Lung (tissue), 12 donors: ENCODE data around the gene OGFRL1. TPM values are rescaled to one million over a fixed set of nuclear protein-coding genes. Genes with fewer than 3 reads are reported as not detected.

Experiments used
- ATAC-seq: fragments of 200-7000 bp; cut with Tn5 transposase; one replicate; pipeline ENCODE4 v1.9.1; 2020; ENCODE audit warnings: moderate number of reproducible peaks; ENCODE audit not compliant: insufficient read depth, low FRiP score
- DNase-seq, 3 donors: peaks; one replicate each; pipeline ENCODE4 v3.0.0-alpha.2; 2013 to 2017
- H3K27ac ChIP-seq, 2 donors: one replicate each; pipeline ENCODE4 v1.5.1; 2013; ENCODE audit warnings: mild to moderate bottlenecking in 2 of 2, moderate library complexity in 2 of 2, control low read depth in 1 of 2, inconsistent platforms in 1 of 2, low read depth in 1 of 2, low read length in 1 of 2
- H3K27me3 ChIP-seq, 3 donors: one replicate each; pipeline ENCODE4 v1.5.1; 2013; ENCODE audit warnings: low read length in 2 of 3; ENCODE audit not compliant: control insufficient read depth in 3 of 3, insufficient read depth in 3 of 3
- H3K36me3 ChIP-seq, 4 donors: one replicate each; pipeline ENCODE4 v1.5.1; 2013; ENCODE audit warnings: low read length in 4 of 4, mild to moderate bottlenecking in 1 of 4, moderate library complexity in 1 of 4; ENCODE audit not compliant: control insufficient read depth in 4 of 4, insufficient read depth in 4 of 4
- H3K4me1 ChIP-seq, 5 donors: one replicate each; pipeline ENCODE4 v1.5.1; 2013; ENCODE audit warnings: low read length in 5 of 5, mild to moderate bottlenecking in 2 of 5, moderate library complexity in 1 of 5; ENCODE audit not compliant: control insufficient read depth in 5 of 5, insufficient read depth in 5 of 5
- H3K4me3 ChIP-seq: one replicate; pipeline ENCODE4 v1.5.1; 2013; ENCODE audit warnings: mild to moderate bottlenecking, control low read depth, moderate library complexity
- H3K9ac ChIP-seq, 2 donors: one replicate each; pipeline ENCODE4 v1.5.1; 2013; ENCODE audit warnings: low read length in 2 of 2, control low read depth in 1 of 2; ENCODE audit not compliant: insufficient read depth in 1 of 2
- H3K9me3 ChIP-seq, 4 donors: one replicate each; pipeline ENCODE4 v1.5.1; 2013; ENCODE audit warnings: low read length in 3 of 4, mild to moderate bottlenecking in 1 of 4, moderate library complexity in 1 of 4; ENCODE audit not compliant: control insufficient read depth in 4 of 4, insufficient read depth in 3 of 4
- WGBS, 2 donors: extraction: QIAGEN DNeasy Blood & Tissue Kit; methylation state at CpG; one replicate each; pipeline ENCODE4 v1.1.7; 2013; 5-methylcytosine and 5-hydroxymethylcytosine counted together
- polyA plus RNA-seq, 2 donors: library from polyadenylated mRNA; stranded (reverse); fragments of 200-250 nt; gene quantifications; one replicate each; pipeline ENCODE4 v1.2.1, GENCODE V29; 2013
- total RNA-seq, 2 donors: library from RNA; depleted of rRNA in 1 of 2; stranded (reverse); fragments of >200 nt in 1 of 2; gene quantifications; one replicate each; pipeline ENCODE4 v1.2.1, GENCODE V29; 2014 to 2021
- TF ChIP-seq, protein P1 (sequence below): IDR thresholded peaks from 2 replicates; pipeline ENCODE4 v1.5.1; 2012; ENCODE audit warnings: mild to moderate bottlenecking; ENCODE audit errors: control extremely low read depth, extremely low read depth
- donor health status: control.
- donor health status: control.
- donor health status: Bipolar disorder and iron deficiency.
- donor health status: healthy.
- donor health status: DM: yes; HTN: yes; CAD: no.

OGFRL1 gene
- total and polyA plus RNA-seq, 4 donors, result 6.7 to 24.0 (median 14.6) TPM

DNA sequence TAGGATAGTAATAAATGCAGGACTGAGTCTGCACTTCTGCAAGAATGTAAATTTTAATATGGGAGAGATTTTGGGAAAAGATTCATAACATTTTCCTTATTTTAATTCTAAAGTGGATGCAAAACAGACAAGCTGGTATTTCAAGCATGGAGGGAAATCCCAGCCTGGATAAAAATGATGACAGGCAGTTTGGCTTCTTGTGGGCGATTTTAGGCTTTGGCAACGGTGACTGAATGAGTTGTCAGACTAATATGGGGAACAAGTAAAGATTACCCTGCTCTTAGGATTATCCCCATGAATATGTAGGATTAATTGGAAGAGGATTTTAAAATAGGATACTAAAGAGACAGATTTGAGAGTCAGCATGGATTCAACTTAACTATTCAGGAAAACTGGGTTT is 21.0 kb downstream of the OGFRL1 start:
- DNase-seq, result no peak
- Histone ChIP-seq H3K4me1 (peaks cover 0 to 12% (median 8%) of the 10 kb centered on the region in 5 donors), H3K9ac (no peak overlapping the region), H3K36me3 (peaks cover 0 to 1% (median 0%) of the 10 kb centered on the region in 4 donors), H3K4me3 (no peak overlapping the region), H3K9me3 (no peaks in the 10 kb centered on the region), H3K27me3 (no peaks in the 10 kb centered on the region), H3K27ac (no peak overlapping the region)
- no peak for ATAC-seq
- 79 to 85% methylated on average over 2 of the region's 2 CpGs for WGBS, 2 donors
- TF ChIP-seq, protein P1, sequence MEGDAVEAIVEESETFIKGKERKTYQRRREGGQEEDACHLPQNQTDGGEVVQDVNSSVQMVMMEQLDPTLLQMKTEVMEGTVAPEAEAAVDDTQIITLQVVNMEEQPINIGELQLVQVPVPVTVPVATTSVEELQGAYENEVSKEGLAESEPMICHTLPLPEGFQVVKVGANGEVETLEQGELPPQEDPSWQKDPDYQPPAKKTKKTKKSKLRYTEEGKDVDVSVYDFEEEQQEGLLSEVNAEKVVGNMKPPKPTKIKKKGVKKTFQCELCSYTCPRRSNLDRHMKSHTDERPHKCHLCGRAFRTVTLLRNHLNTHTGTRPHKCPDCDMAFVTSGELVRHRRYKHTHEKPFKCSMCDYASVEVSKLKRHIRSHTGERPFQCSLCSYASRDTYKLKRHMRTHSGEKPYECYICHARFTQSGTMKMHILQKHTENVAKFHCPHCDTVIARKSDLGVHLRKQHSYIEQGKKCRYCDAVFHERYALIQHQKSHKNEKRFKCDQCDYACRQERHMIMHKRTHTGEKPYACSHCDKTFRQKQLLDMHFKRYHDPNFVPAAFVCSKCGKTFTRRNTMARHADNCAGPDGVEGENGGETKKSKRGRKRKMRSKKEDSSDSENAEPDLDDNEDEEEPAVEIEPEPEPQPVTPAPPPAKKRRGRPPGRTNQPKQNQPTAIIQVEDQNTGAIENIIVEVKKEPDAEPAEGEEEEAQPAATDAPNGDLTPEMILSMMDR, result no peak

DNA sequence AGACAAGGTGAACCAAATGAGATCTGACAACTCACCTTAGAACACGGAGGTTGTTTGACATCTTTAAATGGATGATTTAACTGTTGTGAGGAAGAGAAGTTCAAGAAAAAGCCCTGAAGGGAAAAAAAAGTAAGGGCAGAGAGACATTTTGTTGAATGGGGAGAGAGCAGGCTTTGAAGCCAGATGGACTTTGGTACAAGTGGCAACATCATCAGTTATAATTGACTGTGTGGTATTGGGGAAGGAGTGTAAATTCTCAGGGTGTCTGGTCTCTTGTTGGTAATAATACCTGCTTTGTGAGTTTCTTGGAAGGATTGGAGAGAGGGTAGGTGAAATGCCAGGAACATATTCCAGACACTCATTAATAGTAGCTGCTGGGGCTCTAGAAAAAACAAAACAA is 21.6 kb downstream of the OGFRL1 start:
- TF ChIP-seq, protein P1, result no peak
- Histone ChIP-seq H3K4me1 (peaks cover 0 to 12% (median 8%) of the 10 kb centered on the region in 5 donors), H3K9me3 (no peaks in the 10 kb centered on the region), H3K9ac (no peak overlapping the region), H3K36me3 (peaks cover 0 to 1% (median 0%) of the 10 kb centered on the region in 4 donors), H3K27me3 (no peaks in the 10 kb centered on the region), H3K4me3 (no peak overlapping the region), H3K27ac (no peak overlapping the region)
- no peak for ATAC-seq
- 81 to 95% methylated on average over 1 of the region's 1 CpG for WGBS, 2 donors
- no peak for DNase-seq

- Histone ChIP-seq H3K27me3 (no peaks in the 10 kb centered on the region), H3K4me3 (no peak overlapping the region), H3K9me3 (no peaks in the 10 kb centered on the region), H3K36me3 (peaks cover 0 to 1% (median 0%) of the 10 kb centered on the region in 4 donors), H3K9ac (no peak overlapping the region), H3K4me1 (peaks cover 0 to 12% (median 8%) of the 10 kb centered on the region in 5 donors), H3K27ac (no peak overlapping the region)
- WGBS, 2 donors, result 60 to 74% methylated on average over 1 of the region's 1 CpG
- TF ChIP-seq, protein P1, result no peak
- DNase-seq (no peak), ATAC-seq (no peak)
Measured at GRCh38 chr6:71312089-71312488, 23.5 kb downstream of the OGFRL1 start.

GRCh38 chr6:71317441-71317840 is 28.8 kb downstream of the OGFRL1 start:
- H3K36me3 ChIP-seq, result peaks cover 0 to 1% (median 0%) of the 10 kb centered on the region in 4 donors
- H3K27me3 ChIP-seq, result no peaks in the 10 kb centered on the region
- peaks cover 0 to 10% (median 3%) of the 10 kb centered on the region in 5 donors for H3K4me1 ChIP-seq
- no peak overlapping the region for H3K9ac ChIP-seq
- ATAC-seq, result no peak
- no peak for DNase-seq
- no peak overlapping the region for H3K4me3 ChIP-seq
- no peaks in the 10 kb centered on the region for H3K9me3 ChIP-seq
- TF ChIP-seq, protein P1, result no peak
- H3K27ac ChIP-seq, result no peak overlapping the region
